Measurements from ENCODE around the gene PDGFB.

GRCh38 chr22:39292031-39292462 is 47.3 kb upstream of the PDGFB start:
- TF ChIP-seq EZH2 (IDR thresholded peaks at IDR 0.05) (no peak), POLR2AphosphoS5 (IDR thresholded peaks at IDR 0.05; ENCODE audit: borderline replicate concordance, low read depth, low read length) (no peak), FOXP2 (optimal IDR thresholded peaks at IDR 0.05; ENCODE audit: control extremely low read depth, extremely low read length, insufficient read depth) (no peak)

Measured in SK-N-MC (cell line).